Posterior vena cava (tissue), 2 donors: ENCODE measurements around the gene MMP1. TPM values are rescaled to one million over a fixed set of nuclear protein-coding genes. Genes with fewer than 3 reads are reported as not detected.

Experiments used
- DNase-seq: peaks from one replicate; pipeline ENCODE4 v3.0.0-alpha.2; 2020; ENCODE audit warnings: low spot score
- intact Hi-C, 2 donors: fragments of 100-400 bp; cut with DNase I; formaldehyde crosslinking; loops; one replicate each; pipeline versions ENCODE4 v1.14.1 to v1.14.2; 2022 to 2023
- total RNA-seq, 2 donors: library from RNA; stranded (reverse); fragmentation: NEBNext Ultra II Directional; extraction: Animal tissue kit (Norgen Biotek cat#: 25700); gene quantifications; one replicate each; pipeline ENCODE4 v1.2.1, GENCODE V29; 2021
- donor health status: DM: yes; HTN: yes; CAD: no.
- donor health status: DM: yes; HTN: yes; CAD: no.

Gene MMP1
- total RNA-seq, 2 donors from 2014 or later, result 0.46 to 1.4 TPM

DNA sequence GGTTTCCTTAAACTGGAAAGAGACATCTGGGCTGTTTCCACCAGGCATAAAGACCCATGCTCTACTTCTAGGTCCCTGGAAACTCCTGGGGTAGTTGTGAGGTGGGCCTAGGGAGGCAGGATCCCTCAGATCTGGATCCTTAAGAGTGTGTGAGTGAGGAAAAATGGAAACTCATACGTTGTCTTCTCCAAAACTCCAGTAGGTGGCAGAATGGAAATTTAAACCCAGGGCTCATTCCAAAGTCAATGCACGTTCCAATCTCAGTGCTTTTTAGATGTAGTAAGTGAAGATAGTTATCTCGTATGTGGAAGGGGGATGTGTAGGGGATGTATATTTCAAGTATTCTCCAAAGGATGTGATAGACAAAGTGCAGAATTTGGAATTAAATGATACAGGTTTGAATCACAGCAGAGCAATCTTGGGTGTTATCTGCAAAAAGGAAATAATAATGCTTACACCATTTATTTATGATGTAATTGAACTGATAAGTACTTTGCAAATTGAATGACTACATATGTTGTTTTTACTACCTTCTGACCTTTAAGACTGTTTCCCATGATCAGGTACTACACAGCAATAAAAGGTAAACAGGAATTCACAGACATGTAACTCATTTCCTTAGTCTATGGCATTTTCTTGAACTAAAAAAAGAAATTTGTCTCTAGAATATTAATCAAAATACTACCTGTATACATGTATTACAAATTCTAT lies 13.1 kb upstream of the MMP1 start:
- no peak for DNase-seq
- intact Hi-C loops, result no loop called here

- DNase-seq, result no peak
- intact Hi-C loops, result no loop called here
Measured at GRCh38 chr11:102809971-102810370, 12.0 kb upstream of the MMP1 start.

GRCh38 chr11:102807921-102808320 lies 10.0 kb upstream of the MMP1 start:
- intact Hi-C loops, result no loop called here
- DNase-seq, result no peak

DNA sequence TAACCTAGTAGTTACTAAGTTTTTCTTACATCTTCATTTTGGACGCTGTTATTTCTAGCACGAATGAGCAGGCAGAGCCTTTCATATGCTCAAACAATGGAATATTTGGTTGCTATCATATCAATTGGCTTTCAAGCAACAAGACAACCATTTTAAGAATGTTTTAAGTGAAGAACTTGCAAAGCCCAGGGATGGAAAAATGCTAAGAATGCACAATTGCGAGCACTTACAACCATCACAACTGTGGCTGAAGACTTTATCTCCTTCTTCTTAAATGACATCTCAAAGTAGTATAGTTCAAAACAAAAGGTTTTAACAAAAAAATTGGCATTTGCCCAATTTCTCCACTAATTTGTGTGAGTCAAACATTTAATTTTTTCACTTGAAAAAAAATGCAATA lies 8.3 kb upstream of the MMP1 start:
- intact Hi-C loops, result no loop called here
- DNase-seq, result no peak

GRCh38 chr11:102802341-102802740 lies 4.4 kb upstream of the MMP1 start:
- intact Hi-C loops, result no loop called here

DNA sequence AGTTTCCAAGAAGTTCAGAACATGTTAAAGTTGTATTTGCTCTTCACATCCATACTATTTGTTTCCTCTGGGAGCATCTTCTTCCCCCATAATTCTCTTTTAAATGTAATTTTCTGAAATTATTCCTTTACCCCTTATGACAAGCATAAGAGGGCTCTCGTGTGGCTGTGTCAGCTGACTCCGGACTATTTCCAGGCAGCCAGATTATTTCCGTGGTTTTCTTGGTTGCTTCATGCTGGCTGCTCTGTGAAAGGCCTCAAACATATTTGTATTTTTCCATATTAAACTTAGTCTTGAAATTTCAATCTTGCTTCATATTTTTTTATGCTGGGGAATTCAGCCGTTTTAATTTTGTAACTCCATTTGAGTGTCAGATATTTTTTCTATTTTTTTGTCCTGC lies 2.8 kb upstream of the MMP1 start:
- intact Hi-C loops, result no loop called here

More at GRCh38 chr11:102802341-102802740, 4.4 kb upstream of the MMP1 start:
- DNase-seq, result no peak

GRCh38 chr11:102799681-102800340 lies 1.9 kb upstream of the MMP1 start:
- intact Hi-C loops, result no loop called here
- DNase-seq, result no peak

More for the DNA sequence above, 2.8 kb upstream of the MMP1 start:
- DNase-seq, result no peak

DNA sequence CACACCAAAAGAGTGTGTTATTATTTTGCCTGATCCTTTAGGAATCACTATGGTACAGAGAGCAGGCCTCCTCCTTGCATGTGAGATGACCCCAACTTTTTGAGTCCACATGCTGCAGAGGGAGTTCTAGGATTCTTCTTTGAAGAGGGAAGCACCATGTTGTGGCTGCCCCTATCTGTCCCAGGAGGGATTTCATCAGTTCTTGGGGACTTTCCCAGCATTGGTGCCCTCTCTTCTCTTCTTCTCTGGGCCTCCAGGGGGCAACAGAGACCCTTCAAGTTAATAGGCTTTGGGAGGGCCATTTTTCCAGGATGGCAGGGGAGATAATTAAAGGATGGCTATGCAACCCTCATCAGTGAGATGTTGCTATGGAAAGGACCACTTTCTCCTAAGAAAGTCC lies 3.6 kb downstream of the MMP1 start:
- DNase-seq, result no peak
- intact Hi-C loops, result no loop called here

DNA sequence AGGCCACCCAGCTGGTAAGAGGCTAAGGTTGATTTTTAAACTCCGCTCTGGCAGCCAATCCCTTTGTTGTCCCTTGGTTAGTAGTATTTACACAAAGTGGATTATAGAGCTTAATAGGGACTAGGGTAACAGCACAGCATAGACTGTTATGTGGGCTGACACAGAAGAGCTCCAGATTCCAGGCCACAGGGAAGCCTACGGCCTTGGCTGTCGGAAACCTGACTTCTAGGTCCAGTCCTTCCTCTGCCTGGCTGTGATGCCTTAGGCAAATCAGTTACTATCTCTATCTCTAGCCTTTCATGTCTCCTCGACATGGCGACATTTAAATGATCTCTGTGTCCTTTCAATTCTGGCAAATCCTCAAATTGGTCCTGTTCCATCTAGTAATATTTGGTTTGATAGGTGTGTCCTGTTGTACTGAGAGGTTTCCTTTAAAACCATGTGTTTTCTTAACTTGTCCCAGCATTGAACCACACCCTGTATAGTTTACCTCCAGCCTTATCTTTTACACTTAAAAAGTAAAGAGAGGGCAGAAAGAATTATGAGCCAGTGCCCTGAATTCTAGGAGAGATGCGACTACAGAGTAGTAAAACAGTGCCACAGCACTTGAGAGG lies 4.2 kb downstream of the MMP1 start:
- no peak for DNase-seq
- intact Hi-C loops, result no loop called here

DNA sequence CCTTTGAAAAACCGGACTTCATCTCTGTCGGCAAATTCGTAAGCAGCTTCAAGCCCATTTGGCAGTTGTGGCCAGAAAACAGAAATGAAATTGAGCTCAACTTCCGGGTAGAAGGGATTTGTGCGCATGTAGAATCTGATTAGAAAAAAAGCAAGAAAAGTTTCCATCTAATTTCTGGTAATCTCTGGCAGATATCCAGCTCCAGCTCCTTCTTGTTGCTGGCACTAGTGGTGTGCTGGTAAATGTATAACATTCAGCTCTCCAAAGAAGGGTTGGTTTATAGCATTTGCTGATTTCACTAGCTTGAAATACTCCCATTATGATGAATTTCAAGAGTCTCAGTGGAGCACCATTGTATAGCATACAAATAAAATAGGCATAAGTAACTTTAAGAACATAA lies 5.4 kb downstream of the MMP1 start:
- DNase-seq, result no peak
- intact Hi-C loops, result no loop called here

- intact Hi-C loops, result no loop called here
- DNase-seq, result no peak
Measured at GRCh38 chr11:102791271-102792036, 6.5 kb downstream of the MMP1 start.

GRCh38 chr11:102788334-102788995 lies 9.5 kb downstream of the MMP1 start:
- intact Hi-C loops, result no loop called here
- DNase-seq, result no peak

- intact Hi-C loops, result no loop called here
- DNase-seq, result no peak
Measured at GRCh38 chr11:102784380-102784779, 13.6 kb downstream of the MMP1 start.

DNA sequence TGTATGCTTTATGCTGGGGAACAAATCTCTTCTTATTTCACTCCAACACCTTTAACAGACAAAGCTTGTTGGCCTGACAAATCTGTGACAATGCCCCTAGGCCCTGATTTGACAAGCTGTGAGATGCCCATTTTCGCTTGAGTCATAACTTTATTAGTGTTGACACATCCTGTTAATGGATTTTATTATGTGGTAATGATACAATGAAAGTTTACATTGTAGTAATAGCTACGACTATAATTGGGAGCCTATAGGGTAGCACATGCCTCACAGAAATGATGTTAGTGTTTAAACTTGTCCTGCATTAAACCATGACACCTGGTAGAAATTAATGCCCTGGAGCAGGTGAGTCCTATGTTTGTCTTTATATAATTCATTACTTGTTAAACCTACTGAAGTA lies 14.2 kb downstream of the MMP1 start:
- DNase-seq, result no peak
- intact Hi-C loops, result no loop called here

DNA sequence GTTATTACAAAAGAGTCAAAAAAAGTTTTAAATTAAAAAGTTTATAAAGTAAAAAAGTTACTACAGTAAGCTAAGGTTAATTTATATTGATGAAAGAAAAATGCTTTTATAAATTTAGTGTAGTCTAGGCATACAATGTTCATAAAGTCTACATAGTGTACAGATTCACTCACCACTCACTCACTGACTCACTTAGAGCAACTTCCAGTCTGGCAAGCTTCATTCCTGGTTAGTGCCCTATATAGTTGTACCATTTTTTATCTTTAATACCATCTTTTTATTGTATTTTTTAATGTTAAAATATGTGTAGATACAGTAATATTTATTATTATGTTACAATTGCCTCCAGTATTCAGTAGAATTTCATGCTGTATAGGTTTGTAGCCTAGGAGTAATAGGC lies 14.9 kb downstream of the MMP1 start:
- intact Hi-C loops, result no loop called here
- DNase-seq, result no peak

- intact Hi-C loops, result no loop called here
- no peak for DNase-seq
Measured at GRCh38 chr11:102781676-102782075, 16.3 kb downstream of the MMP1 start.

GRCh38 chr11:102780491-102780918 lies 17.5 kb downstream of the MMP1 start, which contains the start of gene MMP10:
TSS of gene MMP10 (minus strand) at chr11:102780628. CDS start at chr11:102780591, 37 bp downstream.
- intact Hi-C loops, result no loop called here
- DNase-seq, result no peak

GRCh38 chr11:102776454-102776853 lies 21.5 kb downstream of the MMP1 start:
- intact Hi-C loops, result no loop called here
- DNase-seq, result no peak

GRCh38 chr11:102773386-102773785 lies 24.6 kb downstream of the MMP1 start:
- intact Hi-C loops, result no loop called here
- DNase-seq, result no peak
